HK-2 (cell line): ENCODE results near the gene AGBL1.
A peak's percentile ranks its signal among the peaks of the same experiment; 100 is the strongest.
"Not testable (repeated sequence)": the region's sequence is repeated elsewhere in the genome, so short reads cannot be mapped to it uniquely, and the experiment has no call there.

Experiments used
- DNase-seq: peaks from one replicate; pipeline ENCODE4 v3.0.0-alpha.2; 2018; ENCODE audit not compliant: unreplicated experiment

The AGBL1 gene

DNA sequence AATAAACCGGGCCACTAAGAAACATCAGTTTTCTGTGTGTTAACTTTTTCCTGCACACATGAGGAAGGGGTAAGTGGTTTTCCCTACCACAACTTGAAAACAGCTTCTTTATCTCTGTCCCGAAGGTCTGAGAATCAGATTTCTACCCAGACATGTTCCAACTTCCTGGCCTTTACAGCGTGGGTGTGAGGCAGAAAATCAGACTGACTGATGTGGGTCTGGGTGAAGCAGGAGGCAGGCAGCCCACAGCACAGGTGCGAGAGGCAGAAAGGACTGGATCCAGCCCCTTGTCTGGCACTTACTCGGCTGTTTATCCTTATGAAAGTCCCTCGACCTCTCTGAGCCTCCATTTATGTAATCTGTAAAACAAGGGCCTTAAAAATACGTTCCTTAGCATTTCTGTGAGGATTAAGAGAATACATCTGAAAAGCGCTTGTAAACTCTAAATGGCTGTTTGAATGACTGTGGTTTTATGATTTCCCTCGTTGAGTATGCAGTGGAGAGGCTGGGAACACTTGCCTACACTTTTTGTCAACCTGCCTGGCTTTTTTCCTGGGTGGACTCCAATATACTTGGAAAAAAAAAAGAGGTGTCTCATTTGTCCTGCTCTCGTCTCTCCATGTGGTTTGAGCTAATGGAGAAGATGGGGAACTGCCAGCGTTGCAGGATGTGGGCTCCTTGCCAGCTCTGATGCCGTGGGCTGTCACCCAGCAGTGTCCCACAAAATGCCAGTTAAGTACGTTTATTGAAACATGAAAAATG is 3.1 kb downstream of the AGBL1 start:
- no peak for DNase-seq

- no peak for DNase-seq
Observed at GRCh38 chr15:86087808-86088207, 8.1 kb downstream of the AGBL1 start.

- DNase-seq = no peak
Observed at GRCh38 chr15:86089422-86089821, 9.8 kb downstream of the AGBL1 start.

- no peak for DNase-seq
Observed at GRCh38 chr15:86101818-86102217, 22.1 kb downstream of the AGBL1 start.

- DNase-seq = no peak
Observed at GRCh38 chr15:86103825-86104224, 24.2 kb downstream of the AGBL1 start.

DNA sequence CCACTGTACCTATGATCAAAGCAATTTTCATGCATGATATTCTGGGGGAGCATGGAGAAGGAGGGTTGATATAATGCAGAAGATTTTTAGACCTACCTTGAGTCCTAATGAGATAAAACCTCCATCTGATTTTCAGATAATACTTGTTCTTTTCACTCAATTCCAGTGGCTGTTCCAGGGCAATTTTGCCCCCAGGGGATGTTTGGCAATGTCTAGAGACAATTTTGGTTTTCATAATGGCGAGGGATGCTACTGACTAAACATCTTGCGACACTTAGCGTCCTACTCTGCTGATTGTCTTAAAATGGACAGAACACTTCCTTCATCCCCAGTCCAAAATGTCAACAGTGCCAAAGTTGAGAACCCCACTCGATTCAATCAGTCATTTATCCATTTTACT is 26.6 kb downstream of the AGBL1 start:
- DNase-seq = no peak

- no peak for DNase-seq
Observed at GRCh38 chr15:86115145-86115801, 35.6 kb downstream of the AGBL1 start.

- DNase-seq = no peak
Observed at GRCh38 chr15:86121568-86122225, 42.0 kb downstream of the AGBL1 start.

- not testable (repeated sequence) for DNase-seq
Observed at GRCh38 chr15:86122691-86123391, 43.2 kb downstream of the AGBL1 start.

DNA sequence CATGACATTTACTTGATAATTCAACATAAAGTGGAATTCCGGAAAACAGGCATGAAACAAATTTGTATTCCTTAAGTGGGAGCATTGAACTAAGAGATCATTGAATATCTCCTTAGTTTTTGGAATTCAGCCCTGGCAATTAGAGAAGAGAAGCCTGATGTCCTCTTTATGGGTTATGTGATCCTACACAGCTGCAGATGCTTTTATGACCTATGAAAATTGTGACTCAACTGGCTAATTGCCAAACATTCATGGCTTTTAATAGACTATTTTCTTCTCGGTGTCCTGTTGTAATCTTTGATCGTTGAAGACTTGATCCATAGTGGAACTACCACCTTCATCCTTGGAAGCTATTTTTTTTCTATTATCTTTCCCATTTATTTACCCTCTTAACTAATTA is 46.1 kb downstream of the AGBL1 start:
- no peak for DNase-seq

GRCh38 chr15:86127547-86127946 is 47.9 kb downstream of the AGBL1 start:
- no peak for DNase-seq

DNA sequence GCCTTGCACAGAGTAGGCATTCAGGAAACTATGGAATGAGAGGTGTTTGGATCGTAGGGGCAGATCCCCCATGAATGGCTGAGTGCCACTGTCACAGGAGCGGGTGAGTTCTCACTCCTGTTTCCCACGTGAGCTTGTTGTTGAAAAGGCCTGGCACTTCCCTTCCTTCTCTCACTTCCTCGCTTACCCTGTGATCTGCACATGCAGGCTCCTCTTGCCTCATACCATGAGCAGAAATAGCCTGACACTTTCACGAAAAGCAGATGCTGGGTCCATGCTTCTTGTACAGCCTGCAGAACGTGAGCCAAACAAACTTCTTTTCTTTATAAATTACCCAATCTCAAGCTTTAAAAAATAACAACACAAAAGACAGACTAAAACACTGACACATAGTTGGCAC is 55.4 kb downstream of the AGBL1 start:
- DNase-seq = no peak

- DNase-seq = no peak
Observed at GRCh38 chr15:86136861-86137260, 57.2 kb downstream of the AGBL1 start.

- no peak for DNase-seq
Observed at GRCh38 chr15:86138798-86139197, 59.1 kb downstream of the AGBL1 start.

GRCh38 chr15:86139828-86140227 is 60.2 kb downstream of the AGBL1 start:
- DNase-seq = peak; percentile 0

DNA sequence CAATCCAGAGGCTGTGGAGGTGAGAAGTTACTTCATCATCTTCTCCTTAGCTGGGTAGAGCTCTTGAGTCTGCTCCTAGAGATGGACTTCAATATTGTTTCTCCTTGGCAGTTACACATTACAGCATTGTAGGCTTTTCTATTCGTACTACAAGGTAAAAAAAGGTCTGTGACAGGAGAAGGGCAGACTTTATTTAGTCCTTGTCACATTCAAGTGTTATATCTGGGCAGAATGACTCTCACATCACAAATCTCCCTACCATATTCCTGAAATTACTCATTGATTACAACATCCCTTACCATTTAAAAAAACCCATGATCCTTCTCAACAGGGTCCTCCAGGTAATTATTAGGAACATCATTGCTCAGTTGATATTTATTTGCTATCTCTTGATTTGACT is 75.0 kb downstream of the AGBL1 start:
- no peak for DNase-seq

GRCh38 chr15:86155551-86155950 is 75.9 kb downstream of the AGBL1 start:
- DNase-seq = no peak

DNA sequence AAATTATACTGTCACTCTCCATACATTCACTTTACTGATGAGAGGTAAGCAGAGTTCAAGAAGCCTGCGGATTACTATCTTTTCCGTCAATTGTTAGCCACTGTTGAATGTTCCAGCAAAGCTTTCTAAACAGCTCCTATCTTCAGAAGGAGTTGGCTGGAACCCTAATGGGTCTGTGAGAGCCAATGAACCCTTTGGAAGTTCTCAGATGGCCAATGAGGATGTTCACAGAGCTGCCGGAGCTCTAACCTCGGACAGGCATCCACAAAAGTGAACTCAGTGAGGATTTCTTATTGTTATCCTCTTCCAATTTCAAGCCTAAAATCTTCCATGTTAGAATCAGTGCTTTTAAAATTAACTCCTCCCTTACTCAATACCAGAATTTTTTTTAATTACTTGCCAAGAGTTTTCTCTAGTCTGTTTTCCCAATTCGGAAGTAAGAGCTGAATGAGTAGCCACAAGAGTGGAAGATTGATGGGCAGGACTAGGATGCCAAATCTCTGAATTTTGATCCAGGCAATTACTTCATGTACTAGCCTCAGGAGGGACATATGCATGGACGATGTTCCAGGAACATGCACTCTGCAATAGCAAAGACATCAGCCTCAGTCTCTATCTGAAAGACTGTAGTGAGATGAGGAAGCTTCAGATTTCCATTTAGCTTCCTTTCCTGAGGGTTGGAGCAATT is 78.1 kb downstream of the AGBL1 start:
- no peak for DNase-seq

- no peak for DNase-seq
Observed at GRCh38 chr15:86159468-86159867, 79.8 kb downstream of the AGBL1 start.

DNA sequence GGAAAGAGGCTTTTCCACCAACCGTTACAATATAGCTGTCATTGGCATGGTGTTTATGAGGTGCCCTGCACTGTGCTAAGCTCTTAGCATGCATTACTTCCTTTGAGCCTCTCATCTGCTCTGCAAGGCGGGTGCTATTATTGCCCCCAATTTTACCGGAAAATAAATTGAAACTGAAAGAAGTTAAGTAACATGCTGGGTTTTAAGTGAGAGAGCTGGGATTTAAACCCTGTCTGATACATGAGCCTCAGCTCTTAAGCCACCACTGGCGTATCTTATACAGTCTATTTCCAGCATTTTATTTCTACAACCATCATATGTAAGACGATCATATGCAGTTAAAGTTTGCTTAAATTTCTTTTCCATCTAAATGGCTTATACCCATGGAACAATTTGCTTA is 81.6 kb downstream of the AGBL1 start:
- DNase-seq = no peak

GRCh38 chr15:86162172-86162591 is 82.5 kb downstream of the AGBL1 start:
- no peak for DNase-seq

DNA sequence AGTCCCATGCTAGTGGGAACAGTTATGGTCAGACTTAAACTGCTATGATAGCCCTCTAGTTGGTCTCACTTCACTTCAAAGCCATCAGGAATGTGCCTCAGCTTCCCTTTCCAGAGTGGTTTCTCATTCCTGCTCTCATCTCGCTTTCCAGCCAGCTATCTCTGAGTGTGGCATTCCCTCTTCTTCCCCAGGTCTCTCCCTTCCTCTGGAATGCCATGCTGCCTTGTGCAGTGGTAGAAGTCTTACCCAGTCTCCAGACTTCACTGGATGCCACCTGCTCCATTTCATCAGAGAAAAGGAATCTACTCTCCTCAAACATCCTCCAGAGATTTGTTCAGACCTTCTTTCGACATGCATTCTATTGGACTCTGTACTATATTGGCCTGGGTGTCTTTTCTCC is 83.0 kb downstream of the AGBL1 start:
- DNase-seq = no peak
